ENCODE results near the gene TRIM26. TPM values are rescaled to one million over a fixed set of nuclear protein-coding genes. Genes with fewer than 3 reads are reported as not detected.

The TRIM26 gene
- total and polyA plus RNA-seq, 2 of the 13 experiments (the other 11 are each of a cell fraction or from before 2014, with no cell fraction given) = 27.1 to 38.7 TPM

DNA sequence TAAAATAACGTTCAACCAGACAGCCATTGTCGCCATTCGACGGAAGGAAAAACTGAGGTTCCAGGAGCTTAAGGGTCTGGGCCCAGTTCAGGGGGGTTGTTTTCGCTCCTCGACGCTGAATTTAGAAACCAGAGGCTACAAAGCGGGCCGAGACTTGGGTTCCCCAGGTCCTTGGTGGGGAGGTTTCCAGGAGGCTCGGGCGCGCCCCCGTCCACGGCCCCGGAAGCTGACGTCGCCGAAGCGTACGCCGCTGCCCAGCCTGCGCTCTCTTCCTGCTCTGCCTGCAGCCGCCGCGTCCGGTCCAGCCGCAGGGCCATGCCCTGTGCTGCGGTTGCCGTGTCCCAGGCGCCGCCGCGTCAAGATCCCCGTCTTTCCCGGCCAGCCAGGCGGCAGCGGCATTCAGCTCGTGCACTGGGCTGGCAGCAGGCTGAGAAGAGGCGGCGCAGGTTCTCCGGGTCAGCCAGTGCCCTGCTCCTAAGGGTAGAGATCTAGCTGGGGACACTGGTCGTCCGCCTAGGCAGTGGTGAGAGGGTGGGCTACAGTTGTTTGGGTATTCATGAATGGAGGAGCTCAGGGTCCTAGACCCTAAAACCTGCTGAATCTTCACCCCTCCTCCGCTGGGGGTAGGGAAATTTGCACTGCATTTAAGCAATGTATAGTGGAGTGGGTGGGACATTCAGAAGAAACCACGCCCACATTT lies 901 bp upstream of the TRIM26 start (continued):
- TF ChIP-seq SRSF9 (IDR thresholded peaks at IDR 0.05; ENCODE audit: borderline replicate concordance, insufficient read depth, low read depth, low read length, poor library complexity, severe bottlenecking) (no peak), ZNF274 (CRISPR knock-in tag; IDR thresholded peaks at IDR 0.05) (peak; percentile 91), RAD51 (IDR thresholded peaks at IDR 0.05; ENCODE audit: borderline replicate concordance) (no peak), POGZ (CRISPR knock-in tag; IDR thresholded peaks at IDR 0.05) (peak; percentile 90), ZKSCAN5 (CRISPR knock-in tag; IDR thresholded peaks at IDR 0.05) (no peak), ZNF10 (CRISPR knock-in tag; IDR thresholded peaks at IDR 0.05; ENCODE audit: borderline replicate concordance, low read depth) (no peak), TBX3 (IDR thresholded peaks at IDR 0.05; ENCODE audit: borderline replicate concordance) (peak; percentile 42; the same call in 1 of the 2 replicates), SRF (IDR thresholded peaks at IDR 0.05; ENCODE audit: low read depth, low read length) (no peak), HIVEP1 (CRISPR knock-in tag; IDR thresholded peaks at IDR 0.05) (peak; percentile 78), RAD21 (CRISPR knock-in tag; IDR thresholded peaks at IDR 0.05) (peak; percentile 48; the same call in 1 of the 2 replicates), ZNF761 (CRISPR knock-in tag; conservative IDR thresholded peaks at IDR 0.05) (0 out of 2 replicates have a peak, but pooled peaks have one; percentile 37), ZFP62 (CRISPR knock-in tag; IDR thresholded peaks at IDR 0.05) (0 out of 2 replicates have a peak, but pooled peaks have one; percentile 45), ZNF670 (CRISPR knock-in tag; IDR thresholded peaks at IDR 0.05; ENCODE audit: borderline replicate concordance) (peak; percentile 8; the same call in 1 of the 2 replicates), SSRP1 (CRISPR knock-in tag; IDR thresholded peaks at IDR 0.05) (peak; percentile 40; the same call in 1 of the 2 replicates), NFYB (CRISPR knock-in tag; IDR thresholded peaks at IDR 0.05) (no peak), GPN1 (CRISPR knock-in tag; IDR thresholded peaks at IDR 0.05; ENCODE audit: borderline replicate concordance) (no peak; the same call in 1 of the 2 replicates)
- TF ChIP-seq, protein P1, sequence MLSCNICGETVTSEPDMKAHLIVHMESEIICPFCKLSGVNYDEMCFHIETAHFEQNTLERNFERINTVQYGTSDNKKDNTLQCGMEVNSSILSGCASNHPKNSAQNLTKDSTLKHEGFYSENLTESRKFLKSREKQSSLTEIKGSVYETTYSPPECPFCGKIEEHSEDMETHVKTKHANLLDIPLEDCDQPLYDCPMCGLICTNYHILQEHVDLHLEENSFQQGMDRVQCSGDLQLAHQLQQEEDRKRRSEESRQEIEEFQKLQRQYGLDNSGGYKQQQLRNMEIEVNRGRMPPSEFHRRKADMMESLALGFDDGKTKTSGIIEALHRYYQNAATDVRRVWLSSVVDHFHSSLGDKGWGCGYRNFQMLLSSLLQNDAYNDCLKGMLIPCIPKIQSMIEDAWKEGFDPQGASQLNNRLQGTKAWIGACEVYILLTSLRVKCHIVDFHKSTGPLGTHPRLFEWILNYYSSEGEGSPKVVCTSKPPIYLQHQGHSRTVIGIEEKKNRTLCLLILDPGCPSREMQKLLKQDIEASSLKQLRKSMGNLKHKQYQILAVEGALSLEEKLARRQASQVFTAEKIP (CRISPR knock-in tag; IDR thresholded peaks at IDR 0.05; ENCODE audit: borderline replicate concordance) = no peak
- TF ChIP-seq, protein P2, sequence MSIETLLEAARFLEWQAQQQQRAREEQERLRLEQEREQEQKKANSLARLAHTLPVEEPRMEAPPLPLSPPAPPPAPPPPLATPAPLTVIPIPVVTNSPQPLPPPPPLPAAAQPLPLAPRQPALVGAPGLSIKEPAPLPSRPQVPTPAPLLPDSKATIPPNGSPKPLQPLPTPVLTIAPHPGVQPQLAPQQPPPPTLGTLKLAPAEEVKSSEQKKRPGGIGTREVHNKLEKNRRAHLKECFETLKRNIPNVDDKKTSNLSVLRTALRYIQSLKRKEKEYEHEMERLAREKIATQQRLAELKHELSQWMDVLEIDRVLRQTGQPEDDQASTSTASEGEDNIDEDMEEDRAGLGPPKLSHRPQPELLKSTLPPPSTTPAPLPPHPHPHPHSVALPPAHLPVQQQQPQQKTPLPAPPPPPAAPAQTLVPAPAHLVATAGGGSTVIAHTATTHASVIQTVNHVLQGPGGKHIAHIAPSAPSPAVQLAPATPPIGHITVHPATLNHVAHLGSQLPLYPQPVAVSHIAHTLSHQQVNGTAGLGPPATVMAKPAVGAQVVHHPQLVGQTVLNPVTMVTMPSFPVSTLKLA (IDR thresholded peaks at IDR 0.05) = no peak
- TF ChIP-seq, protein P3, sequence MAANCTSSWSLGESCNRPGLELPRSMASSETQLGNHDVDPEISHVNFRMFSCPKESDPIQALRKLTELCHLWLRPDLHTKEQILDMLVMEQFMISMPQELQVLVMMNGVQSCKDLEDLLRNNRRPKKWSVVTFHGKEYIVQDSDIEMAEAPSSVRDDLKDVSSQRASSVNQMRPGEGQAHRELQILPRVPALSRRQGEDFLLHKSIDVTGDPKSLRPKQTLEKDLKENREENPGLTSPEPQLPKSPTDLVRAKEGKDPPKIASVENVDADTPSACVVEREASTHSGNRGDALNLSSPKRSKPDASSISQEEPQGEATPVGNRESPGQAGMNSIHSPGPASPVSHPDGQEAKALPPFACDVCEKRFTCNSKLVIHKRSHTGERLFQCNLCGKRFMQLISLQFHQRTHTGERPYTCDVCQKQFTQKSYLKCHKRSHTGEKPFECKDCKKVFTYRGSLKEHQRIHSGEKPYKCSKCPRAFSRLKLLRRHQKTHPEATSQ (CRISPR knock-in tag; IDR thresholded peaks at IDR 0.05; ENCODE audit: borderline replicate concordance) = 0 out of 2 replicates have a peak, but pooled peaks have one; percentile 69
- TF ChIP-seq, protein P4, sequence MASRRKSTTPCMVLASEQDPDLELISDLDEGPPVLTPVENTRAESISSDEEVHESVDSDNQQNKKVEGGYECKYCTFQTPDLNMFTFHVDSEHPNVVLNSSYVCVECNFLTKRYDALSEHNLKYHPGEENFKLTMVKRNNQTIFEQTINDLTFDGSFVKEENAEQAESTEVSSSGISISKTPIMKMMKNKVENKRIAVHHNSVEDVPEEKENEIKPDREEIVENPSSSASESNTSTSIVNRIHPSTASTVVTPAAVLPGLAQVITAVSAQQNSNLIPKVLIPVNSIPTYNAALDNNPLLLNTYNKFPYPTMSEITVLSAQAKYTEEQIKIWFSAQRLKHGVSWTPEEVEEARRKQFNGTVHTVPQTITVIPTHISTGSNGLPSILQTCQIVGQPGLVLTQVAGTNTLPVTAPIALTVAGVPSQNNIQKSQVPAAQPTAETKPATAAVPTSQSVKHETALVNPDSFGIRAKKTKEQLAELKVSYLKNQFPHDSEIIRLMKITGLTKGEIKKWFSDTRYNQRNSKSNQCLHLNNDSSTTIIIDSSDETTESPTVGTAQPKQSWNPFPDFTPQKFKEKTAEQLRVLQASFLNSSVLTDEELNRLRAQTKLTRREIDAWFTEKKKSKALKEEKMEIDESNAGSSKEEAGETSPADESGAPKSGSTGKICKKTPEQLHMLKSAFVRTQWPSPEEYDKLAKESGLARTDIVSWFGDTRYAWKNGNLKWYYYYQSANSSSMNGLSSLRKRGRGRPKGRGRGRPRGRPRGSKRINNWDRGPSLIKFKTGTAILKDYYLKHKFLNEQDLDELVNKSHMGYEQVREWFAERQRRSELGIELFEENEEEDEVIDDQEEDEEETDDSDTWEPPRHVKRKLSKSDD (CRISPR knock-in tag; IDR thresholded peaks at IDR 0.05; ENCODE audit: low read depth) = 0 out of 2 replicates have a peak, but pooled peaks have one; percentile 76
